Measurements from ENCODE around the gene GBX1. TPM values are rescaled to one million over a fixed set of nuclear protein-coding genes. Genes with fewer than 3 reads are reported as not detected.

GBX1 gene
- total and polyA plus RNA-seq, 2 of the 4 experiments (the other 2 are of a cell fraction), result not detected

DNA sequence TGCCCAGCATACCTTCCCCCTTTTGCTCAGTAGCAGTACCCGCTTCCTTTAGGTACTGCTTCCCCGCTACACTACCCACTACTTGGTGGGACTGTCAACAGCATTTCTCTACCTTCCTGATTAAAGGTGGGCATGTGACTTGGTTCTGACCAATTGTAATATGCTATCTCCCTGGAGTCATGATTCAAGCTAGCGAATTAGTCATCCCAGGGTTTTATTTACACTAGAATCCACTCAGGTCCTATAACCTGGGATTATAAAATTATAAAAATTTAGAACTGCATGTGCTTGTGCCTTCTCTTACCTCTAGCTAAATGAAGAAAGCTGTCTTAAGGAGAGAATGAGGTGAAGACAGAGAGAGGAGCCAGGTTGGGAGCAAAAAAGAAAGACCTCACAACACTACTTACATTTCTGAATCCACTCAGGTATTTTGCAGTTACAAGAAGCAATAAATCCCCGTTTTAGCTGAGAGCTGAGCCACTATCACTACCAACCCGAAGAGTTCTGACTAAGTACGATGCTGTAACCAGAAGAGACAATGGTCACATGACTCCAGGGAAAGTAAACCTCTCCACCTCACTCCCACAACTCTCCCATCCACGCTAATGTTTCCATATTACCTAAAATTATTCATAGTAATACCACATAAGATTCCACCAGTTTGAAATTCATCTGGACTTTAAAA, 9.7 kb downstream of the GBX1 start:
- no peak for ATAC-seq (ENCODE audit: low read depth)
- Histone ChIP-seq H2AFZ (replicated peaks; ENCODE audit: low read length, poor library complexity) (no peak overlapping the region), H2BK120ac (ENCODE audit: low read depth, low read length) (no peak overlapping the region), H3K79me1 (ENCODE audit: low read depth in 1 of 2, low read length in 2 of 2) (no peaks in the 10 kb centered on the region), H3K4me1 (ENCODE audit: control insufficient read depth, insufficient read depth, low read length) (no peaks in the 10 kb centered on the region), H3K27ac (ENCODE audit: insufficient read depth, low read length) (no peak overlapping the region), H3K4me3 (ENCODE audit: insufficient read depth, low read depth, low read length) (no peak overlapping the region), H2BK20ac (ENCODE audit: low read depth, low read length) (no peak overlapping the region), H3K36me3 (ENCODE audit: control insufficient read depth, insufficient read depth, low read length) (no peaks in the 10 kb centered on the region), H3K4me2 (ENCODE audit: low read depth, low read length) (no peak overlapping the region), H4K91ac (ENCODE audit: insufficient read depth, low read depth, low read length) (no peak overlapping the region), H3K56ac (ENCODE audit: extremely low read depth, insufficient read depth, low read length) (no peak overlapping the region), H3K14ac (replicated peaks; ENCODE audit: low read depth, low read length) (no peak overlapping the region), H2BK5ac (ENCODE audit: low read depth, low read length, poor library complexity, severe bottlenecking) (no peak overlapping the region), H2AK5ac (ENCODE audit: low read depth, low read length) (no peak overlapping the region), H3K27me3 (ENCODE audit: control insufficient read depth, insufficient read depth, low read length) (peaks cover 64% of the 10 kb centered on the region), H3K9me3 (ENCODE audit: control insufficient read depth, insufficient read depth, low read length) (no peaks in the 10 kb centered on the region), H3K9me1 (ENCODE audit: insufficient read depth, low read length) (no peaks in the 10 kb centered on the region), H3K23ac (ENCODE audit: low read depth, low read length) (no peak overlapping the region), H2BK15ac (ENCODE audit: low read depth, low read length) (no peak overlapping the region), H4K20me1 (ENCODE audit: insufficient read depth, low read length) (no peaks in the 10 kb centered on the region), H2AK9ac (replicated peaks; ENCODE audit: low read depth, low read length, poor library complexity) (no peak overlapping the region), H4K8ac (ENCODE audit: low read depth in 2 of 2, low read length in 2 of 2) (no peak overlapping the region), H4K5ac (ENCODE audit: low read depth, low read length) (no peak overlapping the region), H3K18ac (ENCODE audit: low read depth, low read length) (no peak overlapping the region), H3K4ac (ENCODE audit: low read depth, low read length) (no peak overlapping the region), H3K9ac (ENCODE audit: low read depth, low read length) (no peak overlapping the region)
- ChIA-PET CTCF (no interaction called here), POLR2A (ENCODE audit: unreplicated experiment) (no interaction called here)
- dilution Hi-C loops (cut with HindIII; ENCODE audit: low sequenced_read_pairs, unreplicated experiment), result no loop called here
- no TSS peak for BruUV-seq (replicated peaks)
- no peak for TF ChIP-seq POLR2A (IDR thresholded peaks at IDR 0.05; ENCODE audit: low read depth, low read length)
- peak; percentile 83 for TF ChIP-seq USF2 (IDR thresholded peaks at IDR 0.05; ENCODE audit: low read depth, low read length)
- WGBS, 2 experiments (ENCODE audit: extremely low coverage in 2 of 2, insufficient read length in 1 of 2), result no CpG with 5 or more reads among the region's 7 CpGs
- in situ Hi-C loops (cut with MboI; ENCODE audit: low sequenced_read_pairs), result no loop called here
- DNase-seq, result peak; percentile 26
- intact Hi-C loops (cut with micrococcal nuclease), result no loop called here
